ENCODE data around the gene SART1.
"Not testable (repeated sequence)": the region's sequence is repeated elsewhere in the genome, so short reads cannot be mapped to it uniquely, and the experiment has no call there.

Gene SART1

GRCh38 chr11:65988791-65989592 is 27.5 kb downstream of the SART1 start:
- peak; percentile 95 for DNase-seq (ENCODE audit: low read depth)

- no peak for DNase-seq (ENCODE audit: low read depth)
Observed at GRCh38 chr11:65992056-65992455, 30.5 kb downstream of the SART1 start.

- no peak for DNase-seq (ENCODE audit: low read depth)
Observed at GRCh38 chr11:65997286-65997685, 35.8 kb downstream of the SART1 start.

- peak; percentile 96 for DNase-seq (ENCODE audit: low read depth)
Observed at GRCh38 chr11:66001942-66002647, 40.6 kb downstream of the SART1 start, which contains the start of the genes BANF1 and EIF1AD. BANF1 (plus strand) TSS chr11:66002503; CDS start chr11:66003251, 748 bp downstream. EIF1AD (minus strand) TSS chr11:66002157; CDS start chr11:66000389, 1,768 bp downstream.

GRCh38 chr11:66002648-66003225 is 41.2 kb downstream of the SART1 start:
- DNase-seq (ENCODE audit: low read depth) = peak; percentile 16

- DNase-seq (ENCODE audit: low read depth) = no peak
Observed at GRCh38 chr11:66003291-66003690, 41.8 kb downstream of the SART1 start.

- no peak for DNase-seq (ENCODE audit: low read depth)
Observed at GRCh38 chr11:66004186-66004585, 42.7 kb downstream of the SART1 start.

GRCh38 chr11:66006134-66006890 is 44.8 kb downstream of the SART1 start:
- no peak for DNase-seq (ENCODE audit: low read depth)

GRCh38 chr11:66006891-66007176 is 45.3 kb downstream of the SART1 start:
- no peak for DNase-seq (ENCODE audit: low read depth)

- no peak for DNase-seq (ENCODE audit: low read depth)
Observed at GRCh38 chr11:66007201-66007634, 45.7 kb downstream of the SART1 start.

- DNase-seq (ENCODE audit: low read depth) = no peak
Observed at GRCh38 chr11:66008095-66008467, 46.5 kb downstream of the SART1 start.

GRCh38 chr11:66008468-66009101 is 47.1 kb downstream of the SART1 start:
- no peak for DNase-seq (ENCODE audit: low read depth)

GRCh38 chr11:66010036-66010435 is 48.5 kb downstream of the SART1 start:
- not testable (repeated sequence) for DNase-seq (ENCODE audit: low read depth)

- DNase-seq (ENCODE audit: low read depth) = no peak
Observed at GRCh38 chr11:66011239-66011784, 49.8 kb downstream of the SART1 start.

- DNase-seq (ENCODE audit: low read depth) = no peak
Observed at GRCh38 chr11:66011785-66012303, 50.3 kb downstream of the SART1 start, which contains the start of gene CST6. CST6 (plus strand) TSS chr11:66012008; CDS start chr11:66012045, 37 bp downstream.

GRCh38 chr11:66012371-66012945 is 50.9 kb downstream of the SART1 start:
- DNase-seq (ENCODE audit: low read depth) = no peak

- no peak for DNase-seq (ENCODE audit: low read depth)
Observed at GRCh38 chr11:66012946-66013761, 51.6 kb downstream of the SART1 start.

- DNase-seq (ENCODE audit: low read depth) = no peak
Observed at GRCh38 chr11:66013762-66014100, 52.2 kb downstream of the SART1 start.

- no peak for DNase-seq (ENCODE audit: low read depth)
Observed at GRCh38 chr11:66014804-66015453, 53.4 kb downstream of the SART1 start.

All from fibroblast of the conjunctiva (primary cell).